Fibroblast of pulmonary artery (primary cell): Measurements from ENCODE around the gene ANXA2R.

Experiments
- DNase-seq: peaks from one replicate; pipeline ENCODE4 v3.0.0-alpha.2; 2010; ENCODE audit warnings: low read depth
- H3K4me3 ChIP-seq: replicated peaks from 2 replicates; pipeline ENCODE4 v1.5.1; 2011; ENCODE audit warnings: low read depth, mild to moderate bottlenecking, control low read depth, low read length, moderate library complexity
- CTCF ChIP-seq: IDR thresholded peaks from 2 replicates; pipeline ENCODE4 v1.5.1; 2011; ENCODE audit warnings: mild to moderate bottlenecking, control low read depth, low read length, inconsistent platforms; ENCODE audit errors: missing control alignments

ANXA2R gene

GRCh38 chr5:43010935-43011315, 29.2 kb downstream of the ANXA2R start:
- no peak for TF ChIP-seq CTCF
- DNase-seq, result peak; percentile 40
- no peak overlapping the region for H3K4me3 ChIP-seq

GRCh38 chr5:43008363-43009153, 31.6 kb downstream of the ANXA2R start:
- peak; percentile 95 for DNase-seq
- H3K4me3 ChIP-seq, result peak overlapping the region; percentile 55
- TF ChIP-seq CTCF, result no peak

GRCh38 chr5:43007911-43008362, 32.2 kb downstream of the ANXA2R start:
- TF ChIP-seq CTCF, result peak; percentile 0
- DNase-seq, result peak; percentile 82

GRCh38 chr5:43007246-43007910, 32.7 kb downstream of the ANXA2R start:
- peak overlapping the region; percentile 55 for H3K4me3 ChIP-seq
- TF ChIP-seq CTCF, result no peak
- DNase-seq, result peak; percentile 97

More at GRCh38 chr5:43007911-43008362, 32.2 kb downstream of the ANXA2R start:
- peak overlapping the region; percentile 55 for H3K4me3 ChIP-seq

GRCh38 chr5:43006424-43007202, 33.5 kb downstream of the ANXA2R start:
- H3K4me3 ChIP-seq, result peak overlapping the region; percentile 55
- peak; percentile 85 for DNase-seq
- TF ChIP-seq CTCF, result no peak

GRCh38 chr5:43005031-43005430, 35.1 kb downstream of the ANXA2R start:
- no peak overlapping the region for H3K4me3 ChIP-seq
- no peak for TF ChIP-seq CTCF

More at GRCh38 chr5:43005031-43005430, 35.1 kb downstream of the ANXA2R start:
- DNase-seq, result no peak
